ACHN (cell line): Measurements from ENCODE around the gene RIC3.

ENCODE experiments used
- DNase-seq: peaks from one replicate; pipeline ENCODE4 v3.0.0-alpha.2; 2015
- in situ Hi-C: cut with HindIII; loops from 2 replicates; pipeline ENCODE4 v1.10.0; 2017; ENCODE audit warnings: low sequenced_read_pairs, low pct_ligation_motif_present, low pct_unique_long_range_greater_than_20kb

Gene RIC3

DNA sequence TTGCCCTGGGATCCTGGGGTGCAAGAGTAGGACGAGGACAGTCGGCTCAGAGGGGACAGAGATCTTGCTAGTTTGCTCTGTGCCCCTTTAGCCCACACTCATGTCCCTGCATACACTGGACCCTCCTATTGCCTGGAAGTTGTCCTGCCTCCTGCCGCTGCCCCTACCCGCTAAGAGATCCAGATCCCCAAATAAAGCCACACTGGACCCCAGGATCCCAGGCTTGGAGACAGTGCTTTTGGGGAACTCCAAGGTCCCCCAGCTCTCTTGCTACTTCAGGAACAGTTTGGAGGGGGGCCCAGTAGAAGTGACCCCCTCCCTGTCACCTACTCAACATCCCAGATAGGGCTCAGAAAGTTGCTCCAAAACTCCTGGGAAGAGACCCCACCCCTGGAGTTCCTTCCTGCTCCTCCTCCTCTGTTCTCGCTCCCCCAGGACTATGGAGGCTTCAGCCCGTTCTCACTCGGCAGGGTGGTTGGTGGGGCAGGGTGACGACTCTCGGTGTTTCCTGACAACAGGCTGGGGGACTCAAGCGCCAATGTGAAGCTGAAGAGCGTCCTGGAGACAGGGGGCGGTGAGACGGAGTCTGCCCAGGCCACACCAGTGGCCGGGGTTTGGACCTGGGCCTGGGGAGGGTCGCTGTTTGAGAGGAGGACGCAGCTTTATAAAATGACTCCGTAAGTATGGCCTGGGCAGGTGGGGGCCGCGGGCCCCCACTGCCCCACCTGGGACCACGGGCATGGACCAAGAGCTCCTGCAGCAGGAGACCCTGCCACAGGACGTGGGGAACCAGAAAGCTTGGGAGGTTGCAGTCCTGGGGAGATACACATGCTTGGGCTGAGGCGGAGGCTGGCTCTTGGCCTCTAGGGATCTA is 107.0 kb downstream of the RIC3 start:
- no peak for DNase-seq
- in situ Hi-C loops: no loop called here

DNA sequence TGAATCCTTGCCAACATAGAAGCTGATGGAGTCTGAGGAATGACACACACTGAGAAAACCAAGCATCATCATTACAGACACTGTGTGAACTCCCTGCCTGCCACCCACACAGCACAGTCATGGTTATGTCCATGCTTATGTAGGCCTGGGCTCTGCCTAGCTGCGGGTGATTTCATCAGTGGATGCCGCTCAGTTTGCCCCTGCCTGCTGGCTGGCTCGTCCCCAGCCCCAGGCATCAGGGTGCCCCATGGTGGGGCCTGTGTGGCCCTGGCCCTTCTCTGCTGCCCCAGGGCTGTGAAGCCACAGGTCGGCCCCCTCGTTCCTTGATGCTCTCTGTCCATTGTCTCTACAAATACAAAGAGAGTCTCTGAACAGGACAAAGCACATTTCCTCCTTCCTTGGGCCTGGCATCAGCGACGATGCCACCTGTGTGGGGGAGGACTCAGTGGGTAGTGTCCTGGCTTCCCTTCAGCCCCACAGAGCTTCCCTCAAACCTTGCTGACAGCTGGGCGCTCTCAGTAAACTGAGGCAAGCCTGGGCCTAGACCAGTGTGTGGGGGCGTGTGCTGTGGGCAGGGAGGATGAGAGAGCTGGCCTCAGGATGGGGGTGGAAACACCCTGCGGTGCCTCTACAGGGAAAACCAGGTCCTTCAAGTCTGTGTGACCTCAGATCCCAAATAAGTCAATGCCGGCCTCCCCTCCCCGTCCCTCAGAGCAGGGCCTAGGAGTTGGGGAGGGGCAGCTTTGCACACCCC is 107.8 kb downstream of the RIC3 start:
- in situ Hi-C loops: no loop called here
- DNase-seq: no peak

DNA sequence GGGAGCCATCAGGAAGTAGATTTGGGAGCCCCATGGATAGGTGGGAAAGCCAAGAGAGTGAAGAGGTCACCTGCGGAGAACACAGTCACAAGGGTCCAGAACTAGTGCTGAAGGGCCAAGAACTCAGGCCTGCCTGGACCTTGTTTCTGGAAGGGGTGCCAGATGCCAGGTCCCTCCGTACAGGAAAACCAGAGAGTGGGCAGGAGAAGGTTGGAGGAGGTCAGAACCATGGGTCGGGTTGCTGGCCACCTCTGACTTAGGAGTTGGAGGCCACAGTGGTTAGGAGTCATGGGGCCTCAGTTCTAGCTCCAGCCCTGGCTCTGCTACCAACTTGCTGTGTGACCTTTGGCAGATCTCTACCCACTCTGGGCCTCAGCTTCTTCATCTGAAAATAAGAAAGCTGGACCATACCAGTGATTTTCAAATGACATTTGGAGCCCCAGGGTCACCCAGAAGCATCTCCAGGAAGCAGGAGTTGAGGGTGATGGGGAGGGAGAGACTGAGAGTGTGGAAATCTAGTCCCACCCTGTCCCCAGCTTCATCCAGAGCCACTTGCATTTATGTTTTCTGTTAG is 108.6 kb downstream of the RIC3 start:
- DNase-seq: no peak
- in situ Hi-C loops: no loop called here

DNA sequence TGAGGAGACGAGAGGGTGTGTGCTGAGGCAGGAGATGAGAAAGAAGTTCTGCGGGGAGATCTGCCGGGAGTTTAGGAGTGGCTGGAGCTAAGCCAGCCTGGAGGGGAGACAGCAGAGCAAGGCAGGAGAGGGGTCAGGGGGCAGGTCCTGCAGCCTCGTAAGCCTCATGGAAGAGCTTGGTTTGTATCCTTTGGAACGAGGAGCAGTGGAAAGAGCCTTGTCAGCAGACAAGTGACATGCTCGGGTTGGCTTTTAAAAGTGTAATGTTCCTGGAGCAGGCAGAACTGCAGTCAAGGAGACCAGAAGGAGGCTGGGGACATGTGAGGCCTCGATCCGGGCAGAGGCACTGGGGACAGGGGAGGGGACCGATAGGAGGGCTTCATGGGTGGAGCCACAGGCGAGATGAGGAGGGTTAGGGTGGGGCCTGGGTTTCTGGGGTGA is 109.2 kb downstream of the RIC3 start:
- in situ Hi-C loops: no loop called here
- no peak for DNase-seq

DNA sequence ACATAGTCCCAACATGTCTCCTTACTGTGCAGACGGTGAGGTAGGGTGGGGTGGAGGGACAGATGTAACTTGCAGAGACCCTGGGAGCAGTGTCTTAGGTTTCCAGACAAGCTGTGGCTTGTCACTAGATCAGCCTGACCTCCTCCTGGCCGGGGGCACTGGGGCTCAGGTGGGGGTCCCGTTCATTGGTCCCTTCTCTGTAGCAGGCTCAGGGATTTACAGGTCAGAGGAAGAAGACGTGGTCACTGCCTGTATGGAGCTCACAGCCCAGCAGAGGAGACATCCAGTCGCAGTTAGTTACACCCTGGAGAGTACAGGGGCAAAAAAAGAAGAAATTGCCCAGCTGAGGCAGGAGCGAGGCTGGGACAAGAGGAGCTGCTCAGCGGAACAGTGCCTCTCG is 109.8 kb downstream of the RIC3 start:
- in situ Hi-C loops: no loop called here
- DNase-seq: no peak

DNA sequence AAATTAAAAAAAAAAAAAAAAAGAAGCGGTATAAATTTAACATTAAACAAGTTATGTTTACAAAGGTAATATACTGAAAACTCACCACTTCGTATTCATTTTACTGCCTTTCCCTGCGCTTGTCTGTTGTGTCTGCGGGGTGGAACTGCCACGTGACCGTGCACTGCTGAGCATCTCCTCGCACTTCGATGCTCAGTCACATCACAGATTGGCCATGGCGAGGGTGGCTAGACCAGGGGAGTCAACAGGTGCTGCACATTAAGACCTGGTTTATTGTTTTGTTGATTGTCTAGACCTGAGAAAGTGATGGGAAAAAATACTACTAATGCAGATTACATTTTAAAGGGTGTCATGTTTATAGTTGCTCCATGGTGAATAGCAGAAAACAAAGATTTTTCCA is 110.6 kb downstream of the RIC3 start:
- in situ Hi-C loops: no loop called here

DNA sequence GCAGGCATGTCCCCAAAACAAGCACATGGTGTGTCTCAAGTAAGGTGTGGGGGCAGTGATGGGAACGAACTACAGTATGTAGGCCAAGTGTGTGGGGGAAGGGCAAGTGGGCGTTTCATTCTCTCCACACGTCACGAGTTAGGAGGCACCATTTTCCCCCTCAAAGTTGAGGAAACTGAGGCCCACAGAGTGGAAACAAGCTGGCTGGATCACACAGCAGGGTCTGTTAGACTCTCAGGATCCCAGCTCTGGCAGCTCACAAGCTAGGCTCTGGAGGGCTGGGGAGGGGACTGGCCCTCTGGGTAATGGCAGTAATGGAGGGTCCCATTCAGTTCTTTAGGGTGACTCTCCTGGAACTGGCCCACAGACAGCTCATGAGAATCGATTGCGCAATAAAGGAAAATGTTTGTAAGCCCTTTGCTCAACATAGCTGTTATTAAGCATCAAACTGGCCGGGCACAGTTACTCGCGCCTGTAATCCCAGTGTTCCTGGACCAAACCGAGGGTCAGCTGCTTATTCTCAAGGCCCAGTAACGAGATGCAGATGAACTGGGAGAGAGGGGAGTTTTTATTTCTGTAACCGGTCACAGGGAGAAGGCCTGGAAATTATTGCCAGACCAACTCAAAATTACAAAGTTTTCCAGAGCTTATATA is 111.9 kb downstream of the RIC3 start:
- in situ Hi-C loops: no loop called here
- no peak for DNase-seq

More for the DNA sequence above, 110.6 kb downstream of the RIC3 start:
- DNase-seq: no peak
